ENCODE measurements around the gene GALNT1.

- TF ChIP-seq L3MBTL2 (conservative IDR thresholded peaks at IDR 0.05) (no peak), BHLHE40 (IDR thresholded peaks at IDR 0.05; ENCODE audit: borderline replicate concordance) (no peak), ARNT (IDR thresholded peaks at IDR 0.05) (no peak), NFRKB (IDR thresholded peaks at IDR 0.05) (no peak), FOXA1 (IDR thresholded peaks at IDR 0.05) (no peak), SP1 (IDR thresholded peaks at IDR 0.05) (no peak), FOXM1 (IDR thresholded peaks at IDR 0.05; ENCODE audit: borderline replicate concordance) (no peak), ZNF384 (IDR thresholded peaks at IDR 0.05) (no peak), ELF4 (IDR thresholded peaks at IDR 0.05) (no peak), CTBP1 (IDR thresholded peaks at IDR 0.05; ENCODE audit: borderline replicate concordance) (no peak), SUZ12 (IDR thresholded peaks at IDR 0.05) (no peak)
Observed at GRCh38 chr18:35747894-35748472, 166.4 kb downstream of the GALNT1 start.
